NOMO-1 (cell line): ENCODE measurements around the gene SLC25A48.

Experiments
- DNase-seq, 2 experiments: peaks; one replicate each; lab custom pipeline; 2025; ENCODE audit not compliant: unreplicated experiment in 2 of 2; lab: John Stamatoyannopoulos, UW

SLC25A48 gene

GRCh38 chr5:135913713-135914626 lies 79.5 kb downstream of the SLC25A48 start:
- DNase-seq, result no peak

- no peak for DNase-seq
Measured at GRCh38 chr5:135915466-135916001, 81.1 kb downstream of the SLC25A48 start.

GRCh38 chr5:135916638-135917263 lies 82.3 kb downstream of the SLC25A48 start:
- no peak for DNase-seq

- DNase-seq, result no peak
Measured at GRCh38 chr5:135920199-135920598, 85.7 kb downstream of the SLC25A48 start.

- DNase-seq, result peak in 1 of 2 experiments; percentile 52
Measured at GRCh38 chr5:135921388-135921787, 86.9 kb downstream of the SLC25A48 start.

- no peak for DNase-seq
Measured at GRCh38 chr5:135930029-135930948, 95.8 kb downstream of the SLC25A48 start.

- no peak for DNase-seq
Measured at GRCh38 chr5:135930949-135931295, 96.5 kb downstream of the SLC25A48 start.

- DNase-seq, result no peak
Measured at GRCh38 chr5:135934939-135935338, 100.5 kb downstream of the SLC25A48 start.

GRCh38 chr5:135937245-135937911 lies 102.9 kb downstream of the SLC25A48 start:
- DNase-seq, result no peak
